CD4-positive, alpha-beta T cell treated with Interleukin-12 subunit alpha and Interleukin-12 subunit beta, for 1 hour (primary cell): ENCODE data around the gene ZNF841.
A peak's percentile ranks its signal among the peaks of the same experiment; 100 is the strongest.
"Not testable (repeated sequence)": the region's sequence is repeated elsewhere in the genome, so short reads cannot be mapped to it uniquely, and the experiment has no call there.

Experiments used
- DNase-seq: peaks from one replicate; pipeline ENCODE4 v3.0.0-alpha.2; 2020

ZNF841 gene

GRCh38 chr19:52095172-52096014 lies at the start of gene ZNF841:
TSS of gene ZNF841 (minus strand) at chr19:52095765. CDS start at chr19:52084801, 10,964 bp downstream.
- DNase-seq = peak; percentile 90

GRCh38 chr19:52142001-52142595 lies 46.5 kb upstream of the ZNF841 start:
- DNase-seq = no peak

- no peak for DNase-seq
Observed at GRCh38 chr19:52141203-52141602, 45.6 kb upstream of the ZNF841 start.

GRCh38 chr19:52140032-52140710 lies 44.6 kb upstream of the ZNF841 start:
- peak; percentile 98 for DNase-seq

GRCh38 chr19:52139252-52140031 lies 43.9 kb upstream of the ZNF841 start, which contains the start of gene ZNF616:
TSS of gene ZNF616 (minus strand) at chr19:52139938. CDS start at chr19:52130512, 9,426 bp downstream.
- DNase-seq = peak; percentile 79

- DNase-seq = no peak
Observed at GRCh38 chr19:52138983-52139251, 43.4 kb upstream of the ZNF841 start.

- DNase-seq = no peak
Observed at GRCh38 chr19:52138278-52138982, 42.9 kb upstream of the ZNF841 start.

GRCh38 chr19:52120286-52120685 lies 24.7 kb upstream of the ZNF841 start:
- no peak for DNase-seq

GRCh38 chr19:52115526-52116053 lies 20.0 kb upstream of the ZNF841 start:
- no peak for DNase-seq

GRCh38 chr19:52114691-52115090 lies 19.1 kb upstream of the ZNF841 start:
- DNase-seq = no peak

- DNase-seq = no peak
Observed at GRCh38 chr19:52112624-52113023, 17.1 kb upstream of the ZNF841 start.

GRCh38 chr19:52110780-52111179 lies 15.2 kb upstream of the ZNF841 start:
- no peak for DNase-seq

GRCh38 chr19:52102782-52103181 lies 7.2 kb upstream of the ZNF841 start:
- DNase-seq = no peak

GRCh38 chr19:52101866-52102562 lies 6.4 kb upstream of the ZNF841 start:
- DNase-seq = no peak

GRCh38 chr19:52099497-52100138 lies 4.1 kb upstream of the ZNF841 start:
- no peak for DNase-seq

GRCh38 chr19:52096416-52096815 lies 851 bp upstream of the ZNF841 start:
- DNase-seq = not testable (repeated sequence)

- no peak for DNase-seq
Observed at GRCh38 chr19:52094526-52095130, 937 bp downstream of the ZNF841 start.

GRCh38 chr19:52086481-52086880 lies 9.1 kb downstream of the ZNF841 start:
- no peak for DNase-seq

- DNase-seq = no peak
Observed at GRCh38 chr19:52070496-52070895, 25.1 kb downstream of the ZNF841 start.

GRCh38 chr19:52069653-52070052 lies 25.9 kb downstream of the ZNF841 start:
- no peak for DNase-seq
